ENCODE data around the gene HRC.

HRC gene

GRCh38 chr19:49173198-49173597 is 18.0 kb upstream of the HRC start:
- H3K4me3 ChIP-seq (ENCODE audit: low read length): no peak overlapping the region
- no peak for TF ChIP-seq CTCF (conservative IDR thresholded peaks at IDR 0.05; ENCODE audit: low read length)
- no peak for DNase-seq (ENCODE audit: low read depth)

DNA sequence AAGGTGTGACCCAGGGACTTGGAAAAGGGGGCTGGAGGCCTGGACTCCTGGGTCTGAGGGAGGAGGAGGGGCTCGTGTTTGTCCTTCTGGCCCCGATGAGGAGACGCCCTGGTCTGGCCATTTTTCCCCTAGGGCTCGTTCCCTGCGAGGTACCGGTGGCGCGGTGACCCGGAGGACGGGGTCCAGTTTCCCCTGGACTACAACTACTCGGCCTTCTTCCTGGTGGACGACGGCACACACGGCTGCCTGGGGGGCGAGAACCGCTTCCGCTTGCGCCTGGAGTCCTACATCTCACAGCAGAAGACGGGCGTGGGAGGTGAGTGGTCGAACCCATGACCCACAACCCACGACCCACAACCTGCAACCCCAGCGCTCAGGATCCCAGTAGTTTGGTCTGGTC is 13.2 kb upstream of the HRC start:
- no peak overlapping the region for H3K4me3 ChIP-seq (ENCODE audit: low read length)
- TF ChIP-seq CTCF (conservative IDR thresholded peaks at IDR 0.05; ENCODE audit: low read length): no peak
- no peak for DNase-seq (ENCODE audit: low read depth)

- no peak overlapping the region for H3K4me3 ChIP-seq (ENCODE audit: low read length)
- TF ChIP-seq CTCF (conservative IDR thresholded peaks at IDR 0.05; ENCODE audit: low read length): no peak
These were observed 12.7 kb upstream of the HRC start for GRCh38 chr19:49167857-49168409.

GRCh38 chr19:49165865-49166301 is 10.7 kb upstream of the HRC start:
- no peak overlapping the region for H3K4me3 ChIP-seq (ENCODE audit: low read length)
- DNase-seq (ENCODE audit: low read depth): no peak
- TF ChIP-seq CTCF (conservative IDR thresholded peaks at IDR 0.05; ENCODE audit: low read length): no peak

More at GRCh38 chr19:49167857-49168409, 12.7 kb upstream of the HRC start:
- no peak for DNase-seq (ENCODE audit: low read depth)

- no peak for TF ChIP-seq CTCF (conservative IDR thresholded peaks at IDR 0.05; ENCODE audit: low read length)
- no peak for DNase-seq (ENCODE audit: low read depth)
- no peak overlapping the region for H3K4me3 ChIP-seq (ENCODE audit: low read length)
These were observed 10.0 kb upstream of the HRC start for GRCh38 chr19:49165111-49165750.

GRCh38 chr19:49161987-49162386 is 6.8 kb upstream of the HRC start:
- no peak for DNase-seq (ENCODE audit: low read depth)
- H3K4me3 ChIP-seq (ENCODE audit: low read length): no peak overlapping the region
- no peak for TF ChIP-seq CTCF (conservative IDR thresholded peaks at IDR 0.05; ENCODE audit: low read length)

- no peak for DNase-seq (ENCODE audit: low read depth)
- no peak for TF ChIP-seq CTCF (conservative IDR thresholded peaks at IDR 0.05; ENCODE audit: low read length)
These were observed 5.4 kb upstream of the HRC start for GRCh38 chr19:49160450-49161189.

More at GRCh38 chr19:49160450-49161189, 5.4 kb upstream of the HRC start:
- no peak overlapping the region for H3K4me3 ChIP-seq (ENCODE audit: low read length)
